GM12891 (cell line): ENCODE results near the gene SHOX.

ENCODE experiments used
- DNase-seq: peaks from one replicate; pipeline ENCODE4 v3.0.0; 2011; ENCODE audit warnings: low spot score; ENCODE audit not compliant: insufficient read length
- FAIRE-seq: peaks from 2 replicates; lab custom pipeline; 2011; peaks lifted over from hg19 to GRCh38; lab: Jason Lieb, UNC
- PAX5 ChIP-seq: IDR thresholded peaks from 2 replicates; pipeline ENCODE4 v1.6.1; 2011; ENCODE audit warnings: low read length, moderate library complexity, mild to moderate bottlenecking; ENCODE audit not compliant: insufficient read depth, severe bottlenecking
- POLR2A ChIP-seq: IDR thresholded peaks from 2 replicates; pipeline ENCODE4 v1.6.1; 2011; ENCODE audit warnings: low read depth, low read length, control low read depth
- POLR2AphosphoS5 ChIP-seq: IDR thresholded peaks from 2 replicates; pipeline ENCODE4 v1.6.1; 2011; ENCODE audit warnings: low read depth, low read length, control low read depth
- POU2F2 ChIP-seq: IDR thresholded peaks from 2 replicates; pipeline ENCODE4 v1.6.1; 2011; ENCODE audit warnings: low read depth, mild to moderate bottlenecking, control low read depth, low read length, moderate library complexity
- SPI1 ChIP-seq: IDR thresholded peaks from 2 replicates; pipeline ENCODE4 v1.6.1; 2011; ENCODE audit warnings: low read depth, low read length, control low read depth
- TAF1 ChIP-seq: IDR thresholded peaks from 2 replicates; pipeline ENCODE4 v1.6.1; 2011; ENCODE audit warnings: low read depth, low read length, control low read depth

SHOX gene

GRCh38 chrX:639151-639550, 8.6 kb downstream of the SHOX start:
- DNase-seq = no peak
- TF ChIP-seq TAF1 (no peak), POU2F2 (no peak), POLR2AphosphoS5 (no peak), POLR2A (no peak), PAX5 (no peak), SPI1 (no peak)
- no peak for FAIRE-seq

GRCh38 chrX:640641-641040, 10.1 kb downstream of the SHOX start:
- no peak for FAIRE-seq
- TF ChIP-seq POU2F2 (no peak), PAX5 (no peak), TAF1 (no peak), SPI1 (no peak), POLR2A (no peak), POLR2AphosphoS5 (no peak)

GRCh38 chrX:641671-642435, 11.3 kb downstream of the SHOX start:
- TF ChIP-seq TAF1 (no peak), POU2F2 (no peak), POLR2AphosphoS5 (no peak), POLR2A (no peak), SPI1 (no peak), PAX5 (no peak)
- DNase-seq (no peak), FAIRE-seq (no peak)

More at GRCh38 chrX:640641-641040, 10.1 kb downstream of the SHOX start:
- DNase-seq = no peak

- TF ChIP-seq PAX5 (no peak), POU2F2 (no peak), TAF1 (no peak), POLR2A (no peak), POLR2AphosphoS5 (no peak), SPI1 (no peak)
- FAIRE-seq (no peak), DNase-seq (no peak)
These were observed 12.0 kb downstream of the SHOX start for GRCh38 chrX:642436-643240.

GRCh38 chrX:643241-643595, 12.6 kb downstream of the SHOX start:
- no peak for TF ChIP-seq POU2F2
- no peak for TF ChIP-seq PAX5
- no peak for TF ChIP-seq TAF1
- no peak for TF ChIP-seq POLR2A
- TF ChIP-seq POLR2AphosphoS5 = no peak
- no peak for TF ChIP-seq SPI1
- FAIRE-seq (no peak), DNase-seq (no peak)

- FAIRE-seq (no peak), DNase-seq (no peak)
- TF ChIP-seq PAX5 (no peak), POLR2AphosphoS5 (no peak), TAF1 (no peak), SPI1 (no peak), POLR2A (no peak), POU2F2 (no peak)
These were observed 13.3 kb downstream of the SHOX start for GRCh38 chrX:643911-644303.

GRCh38 chrX:644304-645281, 14.0 kb downstream of the SHOX start:
- FAIRE-seq (no peak), DNase-seq (no peak)
- TF ChIP-seq POU2F2 (no peak), SPI1 (no peak), POLR2AphosphoS5 (no peak), PAX5 (no peak), TAF1 (no peak), POLR2A (no peak)

- TF ChIP-seq POLR2AphosphoS5 = no peak
- TF ChIP-seq SPI1 = no peak
- no peak for TF ChIP-seq POLR2A
- no peak for TF ChIP-seq PAX5
- no peak for TF ChIP-seq POU2F2
- no peak for FAIRE-seq
- no peak for DNase-seq
These were observed 15.6 kb downstream of the SHOX start for GRCh38 chrX:646228-646495.

- no peak for FAIRE-seq
- DNase-seq = no peak
- TF ChIP-seq SPI1 (no peak), TAF1 (no peak), PAX5 (no peak), POLR2AphosphoS5 (no peak), POU2F2 (no peak), POLR2A (no peak)
These were observed 16.2 kb downstream of the SHOX start for GRCh38 chrX:646796-647195.
